HG03064 (cell line): ENCODE measurements around the gene NTF4.
"Not testable (repeated sequence)": the region's sequence is repeated elsewhere in the genome, so short reads cannot be mapped to it uniquely, and the experiment has no call there.

Experiments used
- ATAC-seq: cut with Tn5 transposase; IDR thresholded peaks from one replicate; pipeline ENCODE4 v1.9.1; 2021; ENCODE audit warnings: low read depth; ENCODE audit not compliant: unreplicated experiment

Gene NTF4

GRCh38 chr19:49024233-49024632 lies 40.4 kb downstream of the NTF4 start, which contains the start of gene CGB3:
CGB3 (minus strand) TSS chr19:49024333; CDS start chr19:49023971, 362 bp downstream.
- ATAC-seq, result not testable (repeated sequence)

DNA sequence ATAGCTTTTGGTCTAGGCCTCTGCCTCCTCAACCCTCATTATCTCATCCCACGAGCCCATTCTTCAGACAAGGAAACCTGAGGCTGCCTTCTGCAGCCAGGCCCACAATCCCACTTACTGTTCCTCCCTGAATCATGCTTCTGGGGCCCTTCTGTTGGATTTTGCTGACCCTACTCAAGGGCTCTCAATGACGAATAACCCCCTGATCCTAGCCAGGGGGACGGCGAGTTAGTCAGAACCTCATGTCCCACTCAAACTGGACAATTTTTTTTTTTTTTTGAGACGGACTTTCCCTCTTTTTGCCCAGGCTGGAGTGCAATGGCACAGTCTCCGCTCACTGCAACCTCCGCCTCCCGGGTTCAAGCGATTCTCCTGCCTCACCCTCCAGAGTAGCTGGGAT lies 42.5 kb downstream of the NTF4 start:
- ATAC-seq, result no peak

GRCh38 chr19:49020931-49021895 lies 43.4 kb downstream of the NTF4 start:
- ATAC-seq, result no peak

GRCh38 chr19:49020342-49020741 lies 44.3 kb downstream of the NTF4 start:
- ATAC-seq, result no peak

DNA sequence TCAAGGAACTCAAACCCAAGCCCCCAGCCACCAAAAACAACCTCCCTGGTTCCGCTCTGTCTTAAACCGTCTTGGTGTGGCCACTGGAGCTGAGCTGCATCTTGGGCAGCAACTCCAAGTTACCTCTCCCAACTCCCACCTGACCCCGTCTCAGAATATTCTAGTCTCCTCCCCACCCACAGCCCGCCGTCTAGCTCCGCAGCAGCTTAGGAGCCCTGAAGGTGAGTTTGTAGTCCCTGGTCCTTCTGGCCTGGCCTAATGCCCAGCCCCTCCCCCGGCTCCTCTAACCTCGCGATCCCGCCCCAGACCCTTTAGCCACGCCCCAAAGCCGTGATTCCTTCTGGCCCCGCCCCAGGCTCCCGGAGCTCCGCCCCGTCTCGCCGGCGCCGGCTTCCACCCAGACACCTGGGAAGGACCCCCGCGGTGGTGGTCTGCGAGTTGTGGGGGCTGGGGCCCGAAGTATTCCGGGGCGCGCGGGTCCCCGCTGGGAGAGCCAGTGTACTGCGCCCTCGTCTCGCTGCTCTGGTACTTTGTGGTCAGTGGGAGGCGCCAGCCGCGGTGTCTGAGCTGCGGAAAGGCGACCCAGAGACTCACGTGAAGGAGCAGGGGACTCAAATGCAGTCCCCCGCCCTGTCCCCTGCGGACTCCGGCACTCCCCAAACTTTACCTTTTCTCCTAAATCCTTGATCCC lies 45.2 kb downstream of the NTF4 start:
- no peak for ATAC-seq

DNA sequence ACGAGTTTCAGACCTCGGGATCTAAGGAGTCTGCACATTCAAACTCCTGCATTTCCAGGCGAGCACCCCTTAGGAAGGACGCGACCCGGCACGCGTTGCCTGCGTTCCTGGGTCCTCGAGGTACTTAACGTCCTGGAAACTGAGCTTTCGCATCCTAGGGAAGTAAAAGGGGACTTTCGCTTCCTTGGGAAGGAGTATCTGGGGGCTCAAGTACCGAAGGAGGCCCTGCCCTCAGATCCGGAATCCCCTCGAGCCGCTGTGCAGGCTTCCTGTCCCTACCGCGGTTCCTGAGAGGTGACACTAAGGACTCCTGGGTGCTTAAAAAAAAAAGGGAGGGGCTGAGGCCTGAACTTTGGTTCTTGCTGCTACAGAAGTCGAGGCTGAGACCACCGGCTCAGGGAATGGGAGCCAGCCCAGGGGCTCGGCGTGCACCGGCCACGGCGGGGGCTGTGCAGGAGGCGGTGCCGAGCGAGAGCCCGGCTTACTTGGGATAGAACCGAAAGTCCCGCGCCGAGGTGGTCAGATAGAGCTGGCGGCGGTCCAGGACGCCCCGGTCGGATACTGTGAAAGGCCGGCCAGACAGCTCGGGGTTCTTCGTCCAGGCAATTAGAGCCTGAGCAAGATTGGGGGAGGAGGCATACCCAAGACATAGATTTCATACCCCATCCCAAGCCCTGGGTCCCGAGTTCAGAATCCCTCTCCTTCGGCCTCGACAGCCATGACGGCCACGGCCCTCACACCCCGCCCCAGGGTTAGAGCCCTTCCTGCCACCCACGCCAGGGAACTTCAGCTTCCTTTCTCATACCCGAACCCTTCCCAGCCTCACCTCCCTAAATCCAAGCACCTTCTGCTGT lies 46.0 kb downstream of the NTF4 start:
- ATAC-seq, result not testable (repeated sequence)

- ATAC-seq, result no peak
Measured at GRCh38 chr19:49017666-49018351, 46.8 kb downstream of the NTF4 start.

DNA sequence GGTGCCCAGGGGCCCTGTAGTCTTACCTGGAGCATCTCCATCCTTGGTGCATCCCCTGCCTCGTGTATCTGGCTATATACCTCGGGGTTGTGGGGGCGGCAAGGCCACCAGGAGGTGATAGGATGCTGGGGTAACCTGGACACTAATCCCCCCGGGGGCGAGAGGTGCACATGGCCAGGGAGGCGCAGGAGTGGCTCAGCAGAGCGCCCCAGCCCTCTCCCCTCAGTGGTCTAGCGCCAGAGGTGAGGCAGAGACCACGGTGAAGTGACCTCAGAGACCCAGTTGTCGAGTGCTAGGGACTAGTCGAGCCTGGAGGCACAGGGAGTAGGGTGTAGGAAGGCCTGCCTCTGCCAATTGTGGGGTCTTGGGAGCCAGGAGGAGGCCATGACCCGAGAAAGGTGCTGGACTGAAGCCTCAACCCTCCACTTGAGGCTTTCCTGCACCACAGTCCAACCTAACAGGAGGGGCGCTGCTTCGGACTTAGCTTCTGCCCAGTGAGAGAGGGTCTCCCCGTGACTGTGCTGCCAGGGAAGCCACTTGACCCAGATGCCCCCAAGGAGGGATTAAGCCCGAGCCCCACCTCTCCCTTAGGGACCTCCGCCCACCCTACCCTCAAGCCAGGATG lies 47.5 kb downstream of the NTF4 start, which contains the start of gene LHB:
Gene LHB, minus strand, starts transcription at position 51 of the 625 bp plus-strand sequence. Its CDS starts 10 bp downstream, at position 41.
- ATAC-seq, result no peak

DNA sequence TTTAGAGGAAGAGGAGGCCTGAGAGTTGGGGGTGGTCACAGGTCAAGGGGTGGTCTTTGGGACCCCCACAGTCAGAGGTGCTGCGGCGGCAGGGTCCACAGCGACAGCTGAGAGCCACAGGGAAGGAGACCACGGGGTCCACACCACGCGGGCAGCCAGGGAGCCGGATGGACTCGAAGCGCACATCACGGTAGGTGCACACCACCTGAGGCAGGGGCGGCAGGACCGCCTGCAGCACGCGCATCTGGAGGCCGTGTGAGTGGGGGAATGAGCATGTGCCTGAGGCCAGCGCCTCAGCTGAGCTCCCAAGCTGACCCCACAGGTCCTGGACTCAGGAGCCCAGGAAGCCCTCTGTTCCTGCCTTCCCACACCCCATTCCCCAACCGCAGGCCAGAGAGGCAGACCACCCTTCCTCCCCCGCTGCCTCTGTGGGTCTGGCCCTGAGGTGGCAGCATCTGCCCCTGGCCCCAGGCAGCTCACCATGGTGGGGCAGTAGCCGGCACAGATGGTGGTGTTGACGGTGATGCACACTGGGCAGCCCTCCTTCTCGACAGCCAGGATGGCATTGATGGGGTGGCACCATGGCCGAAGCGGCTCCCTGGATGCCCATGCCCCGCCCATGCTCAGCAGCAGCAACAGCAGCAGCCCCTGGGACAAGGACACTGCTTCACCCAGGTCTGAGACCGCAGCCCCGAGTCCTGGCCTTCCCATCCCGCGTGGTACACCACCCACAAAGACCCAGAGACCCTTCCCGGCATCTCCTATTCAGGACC lies 48.4 kb downstream of the NTF4 start:
- no peak for ATAC-seq

DNA sequence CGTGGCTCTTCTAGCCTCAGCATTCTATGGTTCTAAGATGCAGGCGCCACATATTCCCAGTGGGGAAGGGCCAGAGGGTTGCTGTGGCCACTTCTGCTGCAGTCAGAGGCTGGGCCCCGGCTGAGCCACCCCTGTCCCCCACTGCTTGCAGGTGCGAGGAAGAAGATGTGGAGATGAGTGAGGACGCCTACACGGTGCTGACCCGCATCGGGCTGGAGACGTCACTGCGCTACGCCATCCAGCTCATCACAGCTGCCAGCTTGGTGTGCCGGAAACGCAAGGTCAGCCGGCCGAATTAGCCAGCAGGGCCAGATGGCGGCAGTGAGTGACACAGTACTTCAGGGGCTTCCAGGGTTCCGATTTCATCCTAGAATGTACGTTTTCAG lies 49.8 kb downstream of the NTF4 start:
- no peak for ATAC-seq

GRCh38 chr19:49014123-49014869 lies 50.3 kb downstream of the NTF4 start:
- no peak for ATAC-seq

DNA sequence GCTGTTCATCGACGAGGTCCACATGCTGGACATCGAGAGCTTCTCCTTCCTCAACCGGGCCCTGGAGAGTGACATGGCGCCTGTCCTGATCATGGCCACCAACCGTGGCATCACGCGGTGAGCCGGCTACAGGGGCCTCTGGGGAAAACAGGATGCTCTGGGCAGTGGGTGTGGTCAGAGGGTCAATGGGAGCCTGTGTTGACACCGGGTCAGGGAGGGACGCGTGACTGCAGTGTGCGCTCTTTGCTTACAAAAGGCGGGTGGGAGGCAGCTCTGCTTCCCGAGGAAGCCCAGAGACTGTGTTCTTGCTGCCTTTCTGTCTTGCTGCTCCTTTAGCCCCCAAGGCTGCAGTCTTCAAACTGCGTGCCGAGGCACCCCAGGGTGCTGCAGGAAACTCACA lies 53.4 kb downstream of the NTF4 start:
- no peak for ATAC-seq
